BLaER1 (cell line): ENCODE measurements around the gene DIP2B.

Experiments used
- H3K27ac ChIP-seq: shearing (Covaris generic); formaldehyde crosslinking; 2 replicates; pipeline ENCODE4 v1.8.1; 2022
- H3K27me3 ChIP-seq: shearing (Covaris generic); formaldehyde crosslinking; 2 replicates; pipeline ENCODE4 v1.8.1; 2022
- H3K36me3 ChIP-seq: shearing (Covaris generic); formaldehyde crosslinking; 2 replicates; pipeline ENCODE4 v1.8.1; 2022
- H3K4me1 ChIP-seq: shearing (Covaris generic); formaldehyde crosslinking; 2 replicates; pipeline ENCODE4 v1.8.1; 2022
- H3K4me2 ChIP-seq: shearing (Covaris generic); formaldehyde crosslinking; 2 replicates; pipeline ENCODE4 v1.8.1; 2022
- H3K4me3 ChIP-seq: shearing (Covaris generic); formaldehyde crosslinking; 2 replicates; pipeline ENCODE4 v1.8.1; 2022
- H3K9ac ChIP-seq: shearing (Covaris generic); formaldehyde crosslinking; 2 replicates; pipeline ENCODE4 v1.8.1; 2022
- H3K9me3 ChIP-seq: shearing (Covaris generic); formaldehyde crosslinking; 2 replicates; pipeline ENCODE4 v1.8.1; 2022
- H4K20me1 ChIP-seq: shearing (Covaris generic); formaldehyde crosslinking; 2 replicates; pipeline ENCODE4 v1.8.1; 2022
- Cebpa-rat ChIP-seq: shearing (Covaris generic); IDR thresholded peaks from 2 replicates; pipeline ENCODE4 v1.8.1; 2022

Gene DIP2B

DNA sequence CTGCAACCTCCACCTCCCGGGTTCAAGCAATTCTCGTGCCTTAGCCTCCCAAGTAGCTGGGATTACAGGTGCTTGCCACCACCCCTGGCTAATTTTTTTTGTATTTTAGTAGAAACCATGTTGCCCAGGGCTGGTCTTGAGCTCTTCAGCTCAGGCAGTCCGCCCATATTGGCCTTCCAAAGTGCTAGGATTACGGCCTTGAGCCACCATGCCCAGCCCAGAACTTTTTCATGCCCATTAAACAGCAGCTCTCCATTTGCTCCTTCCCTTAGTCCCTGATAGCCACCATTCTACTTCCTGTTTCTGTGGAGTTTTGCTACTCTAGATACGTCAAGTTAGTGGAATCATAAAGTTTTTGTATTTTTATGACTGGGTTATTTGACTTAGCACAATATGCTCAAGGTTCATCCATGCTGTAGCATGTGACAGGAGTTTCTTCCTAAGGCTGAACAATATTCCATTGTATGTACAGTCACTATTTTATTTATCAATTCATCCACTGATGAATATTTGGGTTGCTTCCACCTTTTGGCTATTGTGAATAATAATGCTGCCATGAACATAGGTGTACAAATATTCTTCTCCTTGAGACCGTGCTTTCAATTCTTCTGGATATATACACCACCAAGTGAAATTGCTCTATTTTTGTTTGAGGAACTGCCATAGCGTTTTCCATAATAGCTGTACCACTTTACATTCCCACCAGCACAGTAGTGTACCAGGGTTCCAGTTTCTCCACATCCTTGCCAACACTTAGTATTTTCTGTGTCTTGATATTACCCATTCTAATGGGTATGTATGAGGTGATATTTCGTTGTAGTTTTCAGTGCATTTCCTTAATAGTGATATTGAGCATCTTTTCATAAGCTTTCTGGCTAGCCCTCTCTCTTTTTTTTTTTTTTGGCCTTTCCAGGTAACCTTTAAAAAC is 274.1 kb downstream of the DIP2B start:
- no peak overlapping the region for H3K9ac ChIP-seq
- H3K27ac ChIP-seq = no peak overlapping the region
- no peaks in the 10 kb centered on the region for H3K9me3 ChIP-seq
- no peak overlapping the region for H3K4me2 ChIP-seq
- no peak overlapping the region for H3K4me3 ChIP-seq
- no peak for TF ChIP-seq Cebpa-rat
- H4K20me1 ChIP-seq = peaks cover 53% of the 10 kb centered on the region; the same call in 1 of the 2 replicates
- H3K4me1 ChIP-seq = no peaks in the 10 kb centered on the region
- H3K36me3 ChIP-seq = peaks cover 33% of the 10 kb centered on the region
- H3K27me3 ChIP-seq = no peaks in the 10 kb centered on the region

DNA sequence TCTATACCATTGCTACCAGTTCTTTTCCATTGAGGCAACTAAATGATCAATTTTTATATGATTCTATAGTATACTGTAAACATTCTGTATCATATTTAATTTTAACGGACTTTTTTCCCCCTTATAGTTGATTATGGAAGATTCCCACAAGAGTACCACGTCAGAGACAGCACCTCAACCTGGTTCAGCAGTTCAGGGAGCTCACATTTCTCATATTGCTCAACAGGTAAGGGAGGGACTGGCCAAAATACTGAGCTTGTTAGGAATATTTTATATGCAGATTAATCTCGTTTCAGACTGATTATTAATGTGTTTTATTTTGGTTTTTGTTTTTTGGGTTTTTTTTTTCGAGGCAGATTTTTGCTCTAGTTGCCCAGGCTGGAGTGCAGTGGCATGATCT is 275.2 kb downstream of the DIP2B start:
- H3K4me1 ChIP-seq = no peaks in the 10 kb centered on the region
- TF ChIP-seq Cebpa-rat = no peak
- H3K27me3 ChIP-seq = no peaks in the 10 kb centered on the region
- H3K4me3 ChIP-seq = no peak overlapping the region
- H3K27ac ChIP-seq = no peak overlapping the region
- no peaks in the 10 kb centered on the region for H3K9me3 ChIP-seq
- H3K4me2 ChIP-seq = no peak overlapping the region
- no peak overlapping the region for H3K9ac ChIP-seq
- peaks cover 40% of the 10 kb centered on the region for H3K36me3 ChIP-seq
- H4K20me1 ChIP-seq = peaks cover 42% of the 10 kb centered on the region; the same call in 1 of the 2 replicates

DNA sequence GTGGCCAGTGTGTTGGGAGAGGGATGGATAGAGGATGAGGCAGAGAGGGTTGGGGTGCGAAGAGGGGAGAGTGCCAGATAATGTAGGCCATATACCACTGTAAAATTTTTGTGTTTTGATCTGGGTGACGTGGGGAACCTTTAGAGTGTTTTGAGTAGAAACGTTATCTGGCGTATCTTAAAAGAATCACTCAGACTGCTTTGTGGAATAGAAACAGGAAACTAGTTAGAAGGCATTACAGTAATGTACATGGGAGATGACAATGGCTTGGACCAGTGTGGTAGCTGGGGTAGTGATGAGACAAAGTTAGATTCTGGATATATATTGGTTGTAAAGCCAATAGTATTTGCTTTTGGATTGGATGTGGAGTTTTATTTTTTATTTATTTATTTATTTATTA is 279.7 kb downstream of the DIP2B start:
- Histone ChIP-seq H3K4me2 (no peak overlapping the region), H3K27ac (no peak overlapping the region), H4K20me1 (peaks cover under 1% of the 10 kb centered on the region; the same call in 1 of the 2 replicates), H3K36me3 (peaks cover 85% of the 10 kb centered on the region), H3K4me3 (no peak overlapping the region), H3K27me3 (no peaks in the 10 kb centered on the region), H3K4me1 (no peaks in the 10 kb centered on the region), H3K9me3 (peaks cover 25% of the 10 kb centered on the region), H3K9ac (no peak overlapping the region)
- no peak for TF ChIP-seq Cebpa-rat

DNA sequence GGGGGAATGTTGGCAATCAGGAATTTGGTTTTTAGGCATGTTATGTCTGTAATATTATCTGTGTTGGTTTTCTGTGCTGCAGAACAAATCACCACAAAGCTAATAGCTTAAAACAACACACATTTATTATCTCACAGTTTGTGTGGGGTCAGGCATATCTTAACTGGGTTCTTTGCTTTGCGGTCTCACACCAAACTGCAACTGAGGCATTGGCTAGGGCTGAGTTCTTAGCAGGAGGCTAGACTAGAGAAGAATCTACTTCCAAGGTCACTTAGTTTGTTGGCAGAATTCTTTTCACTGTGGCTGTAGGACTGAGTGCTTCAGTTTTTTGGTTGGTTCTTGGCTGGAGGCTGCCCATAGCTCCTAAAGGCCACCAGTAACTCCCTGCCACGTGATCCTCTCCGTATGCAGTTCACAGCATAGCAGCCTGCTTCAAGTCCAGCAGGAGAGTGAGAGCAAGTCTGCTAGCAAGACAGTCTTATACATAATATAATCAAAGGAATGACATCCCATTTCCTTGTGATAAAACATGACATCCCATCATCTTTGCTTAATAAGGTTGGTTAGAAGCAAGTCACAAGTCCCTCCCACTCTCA is 280.7 kb downstream of the DIP2B start:
- Histone ChIP-seq H3K27me3 (no peaks in the 10 kb centered on the region), H3K9ac (no peak overlapping the region), H3K27ac (no peak overlapping the region)

DNA sequence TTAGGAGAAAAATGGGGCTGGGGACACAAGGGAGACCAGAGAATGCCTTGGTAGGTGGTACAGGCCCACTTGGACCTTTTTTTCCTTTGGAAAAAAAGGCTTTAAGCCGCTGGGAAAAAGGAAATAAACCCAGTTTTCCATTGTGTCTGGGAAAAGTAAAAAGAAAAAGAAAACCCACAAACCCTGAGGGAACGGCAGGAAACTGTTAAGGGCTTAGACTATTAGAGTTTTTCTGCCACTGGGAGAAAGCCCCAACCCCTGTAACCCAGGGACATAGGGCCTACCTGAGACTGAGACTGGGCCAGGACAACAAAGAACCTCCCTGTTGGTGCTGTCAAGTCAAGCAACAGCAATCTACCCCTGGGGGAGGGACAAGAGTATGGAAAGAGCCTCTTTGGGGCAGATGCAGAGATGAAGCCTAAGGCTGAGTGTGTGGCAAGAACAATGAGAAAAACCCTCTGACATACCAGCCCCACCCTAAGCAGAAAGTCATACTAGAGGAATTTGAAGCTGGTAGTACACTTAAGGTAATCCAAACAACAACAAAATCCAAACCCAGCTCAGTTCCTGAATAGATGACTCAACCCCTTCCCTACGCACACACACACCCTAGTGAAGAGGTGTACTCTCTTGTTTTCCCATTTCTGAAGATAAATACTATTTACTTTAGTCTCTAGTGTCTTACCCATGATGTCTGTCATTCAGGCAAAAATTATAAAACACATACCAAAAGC is 281.9 kb downstream of the DIP2B start:
- no peak overlapping the region for H3K9ac ChIP-seq

More for the DNA sequence above, 280.7 kb downstream of the DIP2B start:
- no peaks in the 10 kb centered on the region for H3K4me1 ChIP-seq
- H3K4me2 ChIP-seq = no peak overlapping the region
- peaks cover 25% of the 10 kb centered on the region for H3K9me3 ChIP-seq
- peaks cover 5% of the 10 kb centered on the region; the same call in 1 of the 2 replicates for H4K20me1 ChIP-seq
- no peak for TF ChIP-seq Cebpa-rat
- peaks cover 80% of the 10 kb centered on the region for H3K36me3 ChIP-seq
- H3K4me3 ChIP-seq = no peak overlapping the region

DNA sequence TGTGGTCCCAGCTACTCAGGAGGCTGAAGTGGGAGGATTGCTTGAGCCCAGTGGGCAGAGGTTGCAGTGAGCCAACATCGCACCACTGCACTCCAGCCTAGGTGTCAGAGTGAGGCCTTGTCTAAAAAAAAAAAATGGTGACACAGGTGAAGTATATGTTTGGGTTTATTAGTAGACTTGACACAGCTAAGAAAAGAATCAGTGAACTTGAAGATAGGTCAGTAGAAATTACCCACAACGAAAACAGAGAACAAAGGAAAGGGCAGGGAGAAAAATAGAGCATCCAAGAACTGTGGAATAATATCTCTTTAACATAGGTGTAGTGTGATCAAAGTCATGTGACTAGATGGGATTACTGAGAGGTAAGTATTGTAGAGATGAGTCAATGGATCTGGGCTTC is 282.8 kb downstream of the DIP2B start:
- H3K4me2 ChIP-seq = no peak overlapping the region
- H3K27ac ChIP-seq = no peak overlapping the region
- no peak for TF ChIP-seq Cebpa-rat
- no peak overlapping the region for H3K4me3 ChIP-seq
- peaks cover 62% of the 10 kb centered on the region for H3K36me3 ChIP-seq
- H3K27me3 ChIP-seq = no peaks in the 10 kb centered on the region
- peaks cover 21% of the 10 kb centered on the region for H4K20me1 ChIP-seq
- no peak overlapping the region for H3K9ac ChIP-seq
- peaks cover 25% of the 10 kb centered on the region for H3K9me3 ChIP-seq
- no peaks in the 10 kb centered on the region for H3K4me1 ChIP-seq

More for the DNA sequence above, 281.9 kb downstream of the DIP2B start:
- peaks cover 69% of the 10 kb centered on the region for H3K36me3 ChIP-seq
- no peaks in the 10 kb centered on the region for H3K4me1 ChIP-seq
- H3K27me3 ChIP-seq = no peaks in the 10 kb centered on the region
- TF ChIP-seq Cebpa-rat = no peak
- peaks cover 12% of the 10 kb centered on the region for H4K20me1 ChIP-seq
- no peak overlapping the region for H3K27ac ChIP-seq
- H3K4me3 ChIP-seq = no peak overlapping the region
- no peak overlapping the region for H3K4me2 ChIP-seq
- peaks cover 25% of the 10 kb centered on the region for H3K9me3 ChIP-seq

DNA sequence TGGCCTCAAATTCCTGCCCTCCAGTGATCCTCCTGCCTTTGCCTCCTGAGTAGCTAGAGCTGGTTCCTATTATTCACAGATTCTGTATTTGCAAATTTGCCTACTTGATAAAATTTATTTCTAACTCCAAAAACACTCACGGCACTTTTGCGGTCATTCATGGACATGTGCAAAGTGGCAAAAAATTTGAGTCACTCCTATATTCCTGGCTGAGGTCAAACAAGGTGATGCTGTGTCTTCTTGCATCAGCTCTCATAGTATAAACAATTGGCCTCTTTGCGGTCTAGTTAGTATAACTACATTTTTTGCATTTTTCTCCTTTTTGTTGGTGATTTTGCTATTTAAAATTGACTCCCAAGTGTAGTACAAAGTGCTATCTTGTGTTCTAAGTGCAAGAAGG is 283.8 kb downstream of the DIP2B start:
- peaks cover 57% of the 10 kb centered on the region for H3K36me3 ChIP-seq
- TF ChIP-seq Cebpa-rat = no peak
- peaks cover 25% of the 10 kb centered on the region for H3K9me3 ChIP-seq
- H3K4me1 ChIP-seq = no peaks in the 10 kb centered on the region
- no peak overlapping the region for H3K27ac ChIP-seq
- H3K9ac ChIP-seq = no peak overlapping the region
- H3K4me3 ChIP-seq = no peak overlapping the region
- H3K4me2 ChIP-seq = no peak overlapping the region
- peaks cover 21% of the 10 kb centered on the region for H4K20me1 ChIP-seq
- H3K27me3 ChIP-seq = no peaks in the 10 kb centered on the region

DNA sequence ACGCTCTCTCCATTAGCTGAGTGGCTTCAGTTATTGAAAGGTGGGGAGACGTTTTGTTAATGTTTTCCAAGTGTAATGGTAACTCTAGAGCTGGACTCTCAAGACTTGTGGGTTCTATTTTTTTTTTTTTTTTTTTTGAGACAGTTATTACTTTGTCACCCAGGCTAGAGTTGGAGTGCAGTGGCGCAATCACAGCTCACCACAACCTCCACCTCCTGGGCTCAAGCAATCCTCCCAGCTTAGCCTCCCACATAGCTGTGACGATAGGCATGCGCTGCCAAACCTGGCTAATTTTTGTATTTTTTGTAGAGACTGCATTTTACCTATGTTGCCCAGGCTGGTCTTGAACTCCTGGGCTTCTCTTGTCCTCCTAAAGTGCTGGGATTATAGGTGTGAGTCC is 285.3 kb downstream of the DIP2B start:
- Histone ChIP-seq H3K27ac (no peak overlapping the region), H3K4me1 (no peaks in the 10 kb centered on the region), H3K4me3 (no peak overlapping the region), H4K20me1 (peaks cover 21% of the 10 kb centered on the region), H3K27me3 (no peaks in the 10 kb centered on the region), H3K4me2 (no peak overlapping the region), H3K9ac (no peak overlapping the region), H3K36me3 (peaks cover 52% of the 10 kb centered on the region), H3K9me3 (peaks cover 25% of the 10 kb centered on the region)
- TF ChIP-seq Cebpa-rat = no peak
